ENCODE data around the gene IFI44L.

The IFI44L gene

GRCh38 chr1:78619803-78620579, at the start of gene IFI44L:
TSS of gene IFI44L (plus strand) at chr1:78620448. CDS start at chr1:78627916, 7,468 bp downstream.
- no peak for DNase-seq

- no peak for DNase-seq
These were observed 49.7 kb upstream of the IFI44L start for GRCh38 chr1:78570539-78570938.

GRCh38 chr1:78577257-78578100, 42.8 kb upstream of the IFI44L start:
- no peak for DNase-seq

GRCh38 chr1:78586572-78586971, 33.7 kb upstream of the IFI44L start:
- DNase-seq = no peak

GRCh38 chr1:78587211-78587610, 33.0 kb upstream of the IFI44L start:
- no peak for DNase-seq

GRCh38 chr1:78591971-78592370, 28.3 kb upstream of the IFI44L start:
- no peak for DNase-seq

- no peak for DNase-seq
These were observed 21.0 kb upstream of the IFI44L start for GRCh38 chr1:78599294-78599693.

- no peak for DNase-seq
These were observed 19.2 kb upstream of the IFI44L start for GRCh38 chr1:78601068-78601467.

- DNase-seq = no peak
These were observed 17.0 kb upstream of the IFI44L start for GRCh38 chr1:78603206-78603605.

GRCh38 chr1:78604643-78605042, 15.6 kb upstream of the IFI44L start:
- no peak for DNase-seq

- DNase-seq = no peak
These were observed 14.0 kb upstream of the IFI44L start for GRCh38 chr1:78606274-78606673.

GRCh38 chr1:78607334-78607927, 12.8 kb upstream of the IFI44L start:
- DNase-seq = peak in 1 of 2 experiments; percentile 17

GRCh38 chr1:78607944-78608343, 12.3 kb upstream of the IFI44L start:
- DNase-seq = no peak

GRCh38 chr1:78617615-78618026, 2.6 kb upstream of the IFI44L start:
- DNase-seq = peak; percentile 51 to 62

GRCh38 chr1:78619032-78619431, 1.2 kb upstream of the IFI44L start:
- DNase-seq = no peak

- no peak for DNase-seq
These were observed 824 bp upstream of the IFI44L start for GRCh38 chr1:78619446-78619802.

- no peak for DNase-seq
These were observed 418 bp downstream of the IFI44L start for GRCh38 chr1:78620666-78621065.

- no peak for DNase-seq
These were observed 2.3 kb downstream of the IFI44L start for GRCh38 chr1:78622548-78622947.

GRCh38 chr1:78624035-78624434, 3.8 kb downstream of the IFI44L start:
- DNase-seq = no peak

- DNase-seq = no peak
These were observed 7.1 kb downstream of the IFI44L start for GRCh38 chr1:78627321-78627720.

GRCh38 chr1:78630600-78630999, 10.4 kb downstream of the IFI44L start:
- no peak for DNase-seq

- no peak for DNase-seq
These were observed 13.0 kb downstream of the IFI44L start for GRCh38 chr1:78633209-78633608.

GRCh38 chr1:78640462-78640861, 20.2 kb downstream of the IFI44L start:
- DNase-seq = no peak

GRCh38 chr1:78641558-78641957, 21.3 kb downstream of the IFI44L start:
- no peak for DNase-seq

All from SW 1271 (cell line).